Neural cell (in vitro differentiated cells): ENCODE results near the gene HIPK4. TPM values are rescaled to one million over a fixed set of nuclear protein-coding genes. Genes with fewer than 3 reads are reported as not detected.

Experiments
- H2AFZ ChIP-seq: fragments of 200-600, 300-800 bp; sonication (generic), shearing (Covaris generic); 2 replicates; pipeline ENCODE4 v1.6.0; 2014; ENCODE audit warnings: low read depth, mild to moderate bottlenecking, antibody characterized with exemption, low read length, moderate library complexity
- H3F3A ChIP-seq: fragments of 200-600 bp; shearing (Covaris generic); 2 replicates; pipeline ENCODE4 v1.6.1; 2016; ENCODE audit warnings: mild to moderate bottlenecking, moderate library complexity, mixed read lengths, antibody characterized with exemption, low read length; ENCODE audit not compliant: insufficient read depth, poor library complexity, severe bottlenecking
- H3K27ac ChIP-seq: fragments of 200-600, 300-800 bp; sonication (generic), shearing (Covaris generic); 2 replicates; pipeline ENCODE4 v1.5.1; 2014; ENCODE audit warnings: mild to moderate bottlenecking, low read length, moderate library complexity
- H3K27me3 ChIP-seq: fragments of 300-800, 200-600 bp; sonication (generic), shearing (Covaris generic); 2 replicates; pipeline ENCODE4 v1.6.0; 2014; ENCODE audit warnings: mild to moderate bottlenecking, low read depth, low read length, moderate library complexity; ENCODE audit not compliant: insufficient read depth
- H3K36me3 ChIP-seq: fragments of 300-800, 200-600 bp; sonication (generic), shearing (Covaris generic); 2 replicates; pipeline ENCODE4 v1.5.1; 2014; ENCODE audit warnings: mild to moderate bottlenecking, antibody characterized with exemption, low read length, moderate library complexity; ENCODE audit not compliant: insufficient read depth
- H3K4me2 ChIP-seq: fragments of 300-800, 200-600 bp; sonication (generic), shearing (Covaris generic); 2 replicates; pipeline ENCODE4 v1.6.0; 2014; ENCODE audit warnings: mild to moderate bottlenecking, low read length
- H3K4me3 ChIP-seq: fragments of 300-800, 200-600 bp; sonication (generic), shearing (Covaris generic); 2 replicates; pipeline ENCODE4 v1.5.1; 2014; ENCODE audit warnings: mild to moderate bottlenecking, low read length, moderate library complexity
- H3K79me2 ChIP-seq: fragments of 200-600 bp; shearing (Covaris generic); replicated peaks from 2 replicates; pipeline ENCODE4 v1.6.0; 2014; ENCODE audit warnings: mild to moderate bottlenecking, low read length, moderate library complexity; ENCODE audit not compliant: insufficient read depth
- H3K9ac ChIP-seq: fragments of 300-800, 200-600 bp; sonication (generic), shearing (Covaris generic); 2 replicates; pipeline ENCODE4 v1.6.1; 2016; ENCODE audit warnings: mild to moderate bottlenecking, low read length, mixed read lengths
- H3K9me2 ChIP-seq: fragments of 200-600 bp; shearing (Covaris generic); 2 replicates; pipeline ENCODE4 v1.6.1; 2016; ENCODE audit warnings: mild to moderate bottlenecking, low read length, mixed read lengths; ENCODE audit not compliant: insufficient read depth
- H3K9me3 ChIP-seq: fragments of 200-600, 300-800 bp; sonication (generic), shearing (Covaris generic); 2 replicates; pipeline ENCODE4 v1.6.1; 2016; ENCODE audit warnings: mild to moderate bottlenecking, mixed run types, low read length, moderate library complexity, mixed read lengths
- H4K20me1 ChIP-seq: fragments of 200-600 bp; shearing (Covaris generic); 2 replicates; pipeline ENCODE4 v1.6.1; 2016; ENCODE audit warnings: mild to moderate bottlenecking, mixed run types; ENCODE audit not compliant: insufficient read depth
- CTCF ChIP-seq: fragments of 450-650 bp; IDR thresholded peaks from 2 replicates; pipeline ENCODE4 v1.5.1; 2014; ENCODE audit warnings: antibody characterized with exemption, mild to moderate bottlenecking, moderate library complexity; ENCODE audit not compliant: poor library complexity, severe bottlenecking
- EP300 ChIP-seq: fragments of 450-650 bp; conservative IDR thresholded peaks from 2 replicates; pipeline ENCODE4 v1.6.1; 2014; ENCODE audit warnings: antibody characterized with exemption, mild to moderate bottlenecking, moderate library complexity; ENCODE audit not compliant: poor library complexity, severe bottlenecking
- EZH2 ChIP-seq: fragments of 200-600, 300-800 bp; shearing (Covaris generic), sonication (generic); IDR thresholded peaks from 2 replicates; pipeline ENCODE4 v1.6.1; 2014; ENCODE audit warnings: antibody characterized with exemption, low read length, borderline replicate concordance, mild to moderate bottlenecking; ENCODE audit not compliant: insufficient read depth, poor library complexity, severe bottlenecking
- MXI1 ChIP-seq: fragments of 450-650 bp; conservative IDR thresholded peaks from 2 replicates; pipeline ENCODE4 v1.6.1; 2014; ENCODE audit warnings: antibody characterized with exemption, mild to moderate bottlenecking; ENCODE audit not compliant: poor library complexity, severe bottlenecking
- POLR2AphosphoS5 ChIP-seq: IDR thresholded peaks from 2 replicates; pipeline ENCODE4 v1.6.1; 2012
- RAD21 ChIP-seq: fragments of 450-650 bp; conservative IDR thresholded peaks from 2 replicates; pipeline ENCODE4 v1.6.1; 2014; ENCODE audit warnings: antibody characterized with exemption, mild to moderate bottlenecking, moderate library complexity
- REST ChIP-seq: IDR thresholded peaks from 2 replicates; pipeline ENCODE4 v1.6.1; 2012; ENCODE audit warnings: borderline replicate concordance
- SMC3 ChIP-seq: fragments of 450-650 bp; conservative IDR thresholded peaks from 2 replicates; pipeline ENCODE4 v1.6.1; 2014; ENCODE audit warnings: antibody characterized with exemption, mild to moderate bottlenecking, moderate library complexity; ENCODE audit not compliant: poor library complexity
- TAF1 ChIP-seq: IDR thresholded peaks from 2 replicates; pipeline ENCODE4 v1.6.1; 2012; ENCODE audit warnings: low read depth
- polyA plus RNA-seq: library from polyadenylated mRNA; depleted of rRNA; stranded (reverse); fragments of >200 nt; gene quantifications from 2 replicates; pipeline ENCODE4 v1.2.3, GENCODE V29; 2014

HIPK4 gene
- polyA plus RNA-seq, 1 donor from 2014 or later: not detected

- no peak overlapping the region for H2AFZ ChIP-seq
- no peak overlapping the region for H3K4me2 ChIP-seq
- no peaks in the 10 kb centered on the region for H3K36me3 ChIP-seq
- no peaks in the 10 kb centered on the region for H3K9me3 ChIP-seq
- H3K79me2 ChIP-seq: no peaks in the 10 kb centered on the region
- no peaks in the 10 kb centered on the region for H4K20me1 ChIP-seq
- H3F3A ChIP-seq: no peaks in the 10 kb centered on the region
- no peaks in the 10 kb centered on the region for H3K9me2 ChIP-seq
- no peaks in the 10 kb centered on the region for H3K27me3 ChIP-seq
- no peak overlapping the region for H3K27ac ChIP-seq
- no peak overlapping the region for H3K9ac ChIP-seq
- H3K4me3 ChIP-seq: no peak overlapping the region
- TF ChIP-seq TAF1 (no peak), SMC3 (no peak), REST (no peak), MXI1 (no peak), EZH2 (no peak), POLR2AphosphoS5 (no peak), RAD21 (no peak)
Observed at GRCh38 chr19:40421993-40422747, 32.2 kb upstream of the HIPK4 start.

- no peaks in the 10 kb centered on the region for H3K9me2 ChIP-seq
- peak overlapping the region; percentile 43 for H3K4me3 ChIP-seq
- H3K4me2 ChIP-seq: no peak overlapping the region
- H2AFZ ChIP-seq: no peak overlapping the region
- TF ChIP-seq RAD21 (peak; percentile 56), EZH2 (no peak), EP300 (no peak), TAF1 (no peak), SMC3 (peak; percentile 71), CTCF (peak; percentile 77), MXI1 (no peak), POLR2AphosphoS5 (no peak)
- no peaks in the 10 kb centered on the region for H3F3A ChIP-seq
- H3K27ac ChIP-seq: no peak overlapping the region
- no peaks in the 10 kb centered on the region for H3K79me2 ChIP-seq
- H3K9ac ChIP-seq: no peak overlapping the region
- no peaks in the 10 kb centered on the region for H3K27me3 ChIP-seq
- H3K36me3 ChIP-seq: no peaks in the 10 kb centered on the region
- H3K9me3 ChIP-seq: no peaks in the 10 kb centered on the region
- no peaks in the 10 kb centered on the region for H4K20me1 ChIP-seq
Observed at GRCh38 chr19:40420766-40421765, 31.1 kb upstream of the HIPK4 start.
